ENCODE data around the gene RAB40C.
"Not testable (repeated sequence)": the region's sequence is repeated elsewhere in the genome, so short reads cannot be mapped to it uniquely, and the experiment has no call there.

RAB40C gene

DNA sequence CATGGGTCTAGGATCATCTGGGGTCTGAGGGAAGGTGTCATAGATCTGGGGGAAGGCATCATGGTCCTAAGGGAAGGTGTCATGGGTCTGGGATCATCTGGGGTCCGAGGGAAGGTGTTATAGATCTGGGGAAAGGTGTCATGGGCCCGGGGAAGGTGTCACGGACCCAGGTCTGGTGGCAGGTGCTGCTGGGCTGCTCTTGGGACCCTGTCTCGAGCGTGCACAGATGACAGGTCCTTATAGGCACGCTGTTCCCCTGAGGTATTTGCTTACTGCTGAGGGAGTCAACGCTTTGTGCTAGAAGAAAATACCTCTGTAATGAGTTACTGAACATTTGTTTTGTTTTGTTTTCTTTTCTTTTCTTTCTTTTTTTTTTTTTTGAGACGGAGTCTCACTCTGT is 1.4 kb downstream of the RAB40C start:
- no peak for DNase-seq

DNA sequence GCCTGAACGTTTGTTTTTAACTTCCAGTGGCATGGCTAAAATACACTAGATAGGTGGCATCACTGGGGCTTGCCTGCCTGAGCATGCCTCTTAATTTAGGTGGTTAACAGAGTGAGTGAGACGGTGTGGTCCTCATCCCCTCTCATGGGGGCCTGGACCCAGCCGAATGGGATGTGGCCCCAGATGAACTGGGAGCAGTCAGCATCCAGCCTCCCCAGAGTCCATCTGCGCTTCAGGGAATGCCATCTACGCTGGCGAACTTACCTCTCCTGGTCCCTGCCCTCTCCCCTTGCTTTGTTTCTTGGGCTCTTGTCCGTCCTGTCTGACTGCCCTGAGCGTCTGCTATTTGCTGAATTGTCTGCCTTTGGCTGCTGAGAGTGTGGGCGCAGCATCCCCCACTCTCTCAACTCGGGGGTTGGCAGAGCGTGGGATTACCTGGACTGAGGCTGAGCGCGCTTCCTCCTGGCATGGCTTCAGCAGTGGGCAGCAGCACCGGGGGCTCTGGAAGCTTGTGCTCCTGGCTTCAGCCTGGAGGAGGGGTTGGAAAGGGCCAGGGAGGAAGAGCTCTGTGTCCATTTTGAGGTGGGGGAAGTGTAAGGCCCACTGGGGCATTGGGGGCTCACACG is 2.1 kb downstream of the RAB40C start:
- no peak for DNase-seq

DNA sequence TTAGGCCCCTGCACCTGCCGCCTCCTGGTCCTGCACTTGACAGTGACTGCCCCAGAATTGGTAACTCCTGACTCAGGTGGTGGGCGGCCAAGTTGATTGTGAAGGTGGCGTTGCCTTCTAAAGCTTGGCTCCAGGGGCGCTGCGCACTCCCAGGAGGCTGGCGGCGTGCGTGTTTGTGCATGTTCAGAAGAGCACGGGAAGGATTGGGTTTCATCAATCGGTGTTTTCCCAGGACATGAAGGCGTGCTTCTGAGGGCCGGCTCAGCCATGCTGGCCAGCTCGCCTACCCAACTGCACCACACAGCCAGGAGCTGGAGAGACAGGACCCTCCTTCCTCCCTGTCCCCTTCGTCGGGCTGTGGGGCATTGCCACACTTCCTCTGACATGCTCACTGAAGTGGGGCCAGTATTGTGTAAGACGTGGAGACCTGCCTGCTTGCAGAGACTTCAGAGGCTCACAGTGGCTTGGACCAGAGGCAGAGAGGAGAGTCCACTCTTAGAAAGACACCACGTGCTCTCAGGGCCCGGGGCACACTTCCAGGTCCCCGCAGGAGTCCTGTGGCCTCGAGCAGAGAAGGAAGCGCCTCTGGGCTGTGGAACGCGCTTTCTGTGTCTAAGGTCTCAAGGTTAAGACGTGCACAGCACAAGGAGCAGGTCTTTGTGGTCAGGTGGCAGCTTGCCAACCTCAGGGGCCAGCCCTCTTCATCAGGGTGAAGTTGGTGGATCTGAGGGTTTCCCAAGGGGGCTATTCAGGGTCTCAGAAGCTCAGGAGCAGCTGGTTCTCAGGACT is 2.8 kb downstream of the RAB40C start:
- peak; percentile 96 to 98 for DNase-seq

- no peak for DNase-seq
Measured at GRCh38 chr16:593406-593805, 3.5 kb downstream of the RAB40C start.

GRCh38 chr16:593807-594206 is 3.9 kb downstream of the RAB40C start:
- no peak for DNase-seq

DNA sequence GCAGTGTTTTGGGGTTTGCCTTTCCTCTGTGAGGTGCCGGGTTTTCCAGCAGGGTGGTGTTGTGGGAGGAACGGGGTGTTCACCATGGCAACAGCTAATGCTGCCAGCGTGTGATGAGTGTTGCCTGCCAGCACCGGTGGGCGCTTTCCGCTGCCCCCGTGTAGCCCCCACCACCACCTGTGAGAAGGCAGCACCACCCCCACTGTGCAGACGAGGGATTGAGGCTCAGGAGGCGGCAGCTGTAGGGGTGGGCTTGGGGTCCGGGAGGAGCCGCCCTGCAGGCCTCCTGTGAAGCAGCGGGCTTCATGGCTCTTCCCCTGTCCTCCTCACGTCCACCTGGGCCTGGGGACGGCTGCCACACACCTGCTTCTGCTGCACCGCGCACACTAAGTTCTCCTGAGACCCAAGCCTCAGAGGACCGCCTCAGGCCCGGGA is 5.2 kb downstream of the RAB40C start:
- no peak for DNase-seq

- DNase-seq: no peak
Measured at GRCh38 chr16:595942-596735, 6.3 kb downstream of the RAB40C start.

- no peak for DNase-seq
Measured at GRCh38 chr16:596736-597060, 6.8 kb downstream of the RAB40C start.

- not testable (repeated sequence) for DNase-seq
Measured at GRCh38 chr16:597655-598054, 7.8 kb downstream of the RAB40C start.

DNA sequence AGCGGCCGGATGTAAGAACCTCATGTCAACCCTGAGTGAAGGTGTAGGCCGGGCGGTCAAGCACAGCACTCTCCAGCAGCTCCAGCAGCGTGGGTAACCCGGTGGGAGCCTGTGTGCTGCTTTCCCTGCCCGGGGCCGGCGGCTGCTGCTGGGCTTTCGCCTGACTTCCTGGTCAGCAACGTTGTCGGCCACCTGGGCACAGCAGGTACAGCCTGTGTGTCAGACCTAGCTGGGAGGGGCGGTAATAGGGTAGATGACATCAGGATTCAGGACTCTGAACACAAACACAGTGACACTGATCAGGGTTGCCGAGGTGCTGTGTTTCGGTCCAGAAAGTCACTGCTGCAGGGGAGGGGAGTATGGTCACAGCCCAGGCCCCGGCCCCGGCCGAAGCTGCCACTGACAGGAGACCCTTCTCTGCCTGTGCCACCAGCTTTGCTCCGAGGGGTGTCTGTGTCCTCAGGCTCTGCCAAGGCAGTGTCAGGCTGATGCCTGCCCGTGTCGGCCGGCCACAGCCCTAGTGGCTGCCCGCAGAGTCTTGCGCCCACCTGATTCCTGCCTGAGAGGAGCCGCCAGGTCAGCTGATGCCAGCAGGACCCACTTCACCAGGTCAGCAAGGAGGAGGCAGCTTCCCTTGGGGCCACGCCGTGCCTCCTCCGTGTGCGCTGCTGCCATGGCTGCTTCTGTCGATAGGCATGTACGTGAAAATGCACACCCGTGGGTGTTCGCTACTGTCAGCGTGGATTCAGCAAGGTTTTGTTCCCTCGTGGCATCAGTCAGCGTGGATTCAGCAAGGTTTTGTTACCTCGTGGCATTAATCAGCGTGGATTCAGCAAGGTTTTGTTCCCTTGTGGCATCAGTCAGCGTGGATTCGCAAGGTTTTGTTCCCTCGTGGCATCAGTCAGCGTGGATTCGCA is 9.2 kb downstream of the RAB40C start:
- DNase-seq: no peak

DNA sequence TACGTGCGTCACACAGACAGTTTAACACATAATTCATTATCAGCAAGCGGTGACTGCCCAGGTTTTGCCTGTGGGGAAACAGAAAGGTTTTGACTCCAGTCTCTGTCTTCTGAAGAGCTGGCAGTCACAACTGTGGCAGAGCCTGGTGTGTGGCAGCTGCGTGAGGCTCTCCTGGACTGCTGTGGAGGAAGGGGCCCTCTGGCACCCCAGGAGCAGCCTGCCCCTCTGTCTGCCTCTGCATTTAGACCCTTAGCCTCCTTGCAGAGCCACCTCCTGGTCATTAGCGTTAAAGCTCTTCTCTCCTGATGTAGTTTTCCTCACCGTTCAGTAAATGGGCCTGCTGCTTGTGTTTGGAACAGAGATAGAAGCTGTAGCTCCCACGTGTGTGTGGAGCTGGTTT is 10.9 kb downstream of the RAB40C start:
- peak in 1 of 2 experiments; percentile 27 for DNase-seq

DNA sequence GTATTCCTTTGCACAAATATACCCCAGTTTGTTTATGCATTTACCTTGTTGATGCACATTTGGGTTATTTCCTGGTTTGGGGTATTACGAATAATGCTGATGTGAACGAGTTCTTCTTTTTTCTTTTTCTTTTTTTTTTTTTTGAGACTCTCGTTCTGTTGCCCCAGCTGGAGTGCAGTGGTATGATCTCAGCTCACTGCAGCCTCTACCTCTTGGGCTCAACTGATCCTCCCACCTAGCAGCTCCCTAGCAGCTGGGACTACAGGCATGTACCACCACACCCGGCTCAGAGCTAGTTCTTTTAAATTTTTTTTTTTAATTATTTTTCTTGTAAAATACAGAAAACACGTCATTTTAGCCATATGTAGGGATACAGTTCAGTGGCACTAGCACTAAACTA is 14.1 kb downstream of the RAB40C start:
- DNase-seq: no peak

DNA sequence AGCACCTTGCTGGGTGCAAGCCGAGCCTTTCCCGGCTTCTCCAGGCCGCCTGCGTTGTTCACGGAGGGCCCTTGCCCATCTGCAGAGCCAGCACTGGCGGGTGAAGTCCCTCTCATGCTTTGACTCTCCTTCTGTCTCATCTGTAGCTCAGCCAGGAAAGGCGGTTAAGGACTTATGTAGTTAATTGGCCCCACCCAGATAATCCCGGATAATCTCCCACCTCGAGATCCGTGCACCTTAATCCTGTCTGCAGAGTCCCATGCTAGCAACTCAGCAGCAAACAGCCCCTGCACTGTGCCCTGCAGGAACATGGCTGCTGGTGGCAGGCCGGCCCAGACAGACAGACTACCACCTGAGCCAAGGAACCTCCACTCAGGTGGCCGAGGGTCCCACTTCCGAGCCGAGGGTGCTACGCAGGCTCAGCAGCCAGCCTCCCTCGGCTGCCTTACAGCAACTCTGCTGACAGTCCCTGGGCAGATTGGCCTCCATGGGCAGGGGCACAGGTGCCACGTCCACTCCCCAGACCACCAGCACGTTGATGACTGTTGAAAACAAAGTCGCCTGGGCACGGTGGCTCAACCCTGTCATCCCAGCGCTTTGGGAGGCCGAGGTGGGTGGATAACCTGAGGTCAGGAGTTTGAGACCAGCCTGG is 16.9 kb downstream of the RAB40C start:
- no peak for DNase-seq

- no peak for DNase-seq
Measured at GRCh38 chr16:608019-608418, 18.2 kb downstream of the RAB40C start.

DNA sequence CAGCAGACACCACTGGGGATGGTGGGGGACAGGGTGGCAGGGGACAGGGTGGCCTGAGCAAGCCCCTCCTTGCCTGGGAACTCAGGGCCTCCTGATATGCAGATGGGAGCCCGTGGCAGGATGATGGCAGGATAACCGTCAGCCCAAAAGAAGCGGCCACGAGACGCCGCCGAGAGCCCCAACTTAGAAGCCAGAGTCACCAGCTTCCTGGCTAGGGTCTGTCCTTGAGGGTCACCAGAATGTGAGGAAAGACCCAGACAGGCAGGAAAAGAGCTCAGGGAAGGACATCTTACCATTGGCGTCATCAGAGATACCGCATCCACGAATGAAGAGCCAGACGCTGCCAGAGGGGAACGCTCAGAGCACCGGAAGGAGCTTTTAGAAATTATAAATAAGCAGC is 19.4 kb downstream of the RAB40C start:
- no peak for DNase-seq

GRCh38 chr16:609984-610383 is 20.1 kb downstream of the RAB40C start:
- no peak for DNase-seq

DNA sequence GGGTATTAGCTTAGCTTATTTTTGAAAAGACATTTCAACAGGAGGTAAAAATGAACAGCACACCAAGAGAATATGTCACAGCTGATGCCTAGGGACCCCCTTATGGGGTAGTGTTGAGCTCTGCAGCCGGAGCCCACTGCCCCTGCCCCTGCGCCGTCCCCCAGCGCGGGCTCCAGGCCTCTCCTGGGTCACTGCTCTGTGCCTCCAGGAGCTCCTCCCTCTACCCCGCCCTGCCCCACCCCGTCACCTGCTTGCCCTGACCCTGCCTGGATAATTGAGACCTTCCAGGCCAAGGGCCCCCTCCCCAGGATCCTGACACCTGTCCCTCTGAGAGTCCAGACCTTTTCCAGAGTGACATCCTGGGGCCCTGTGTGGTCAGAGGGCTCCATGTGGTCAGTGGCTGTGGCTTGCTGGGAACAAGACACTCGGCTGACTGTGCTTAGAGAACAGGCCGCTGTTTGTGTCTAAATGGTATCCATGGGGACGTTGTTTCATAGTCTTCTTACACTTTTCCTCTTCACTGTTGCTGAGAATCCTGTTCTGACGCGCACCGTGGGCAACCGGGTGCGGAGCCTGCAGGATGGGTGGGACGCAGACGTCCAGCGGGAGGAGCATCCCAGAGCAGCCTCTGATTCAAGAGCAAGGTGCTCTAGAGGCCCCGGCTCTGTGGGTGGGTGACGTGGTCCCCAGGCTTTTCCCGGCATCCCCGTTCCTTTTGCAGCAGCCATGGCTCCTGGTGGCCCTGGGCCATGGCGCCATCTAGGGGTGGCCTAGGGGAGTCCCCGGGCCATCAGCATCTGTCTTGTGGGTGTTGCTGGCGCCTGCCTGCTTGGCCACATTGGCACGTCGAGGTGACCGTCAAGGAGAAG is 20.9 kb downstream of the RAB40C start:
- no peak for DNase-seq

DNA sequence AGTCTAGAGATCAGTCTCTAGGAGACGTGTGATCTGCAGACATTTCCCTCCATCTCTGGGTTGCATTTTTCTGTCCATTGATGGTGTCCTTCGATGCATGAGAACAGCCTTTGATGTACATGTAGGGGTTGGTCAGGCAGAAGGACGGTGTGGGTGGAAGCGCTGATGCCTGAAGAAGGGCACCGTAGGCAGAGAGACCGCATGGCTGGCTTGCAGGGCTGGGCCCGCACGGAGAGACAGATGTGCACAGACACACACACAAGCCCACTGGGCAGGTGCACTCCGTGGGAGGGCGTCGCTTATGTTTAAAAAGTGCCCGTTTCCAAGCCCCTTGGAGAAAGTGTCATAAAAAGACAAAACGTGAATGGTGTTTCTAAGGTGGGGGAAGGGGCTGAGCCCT is 25.3 kb downstream of the RAB40C start:
- DNase-seq: no peak

DNA sequence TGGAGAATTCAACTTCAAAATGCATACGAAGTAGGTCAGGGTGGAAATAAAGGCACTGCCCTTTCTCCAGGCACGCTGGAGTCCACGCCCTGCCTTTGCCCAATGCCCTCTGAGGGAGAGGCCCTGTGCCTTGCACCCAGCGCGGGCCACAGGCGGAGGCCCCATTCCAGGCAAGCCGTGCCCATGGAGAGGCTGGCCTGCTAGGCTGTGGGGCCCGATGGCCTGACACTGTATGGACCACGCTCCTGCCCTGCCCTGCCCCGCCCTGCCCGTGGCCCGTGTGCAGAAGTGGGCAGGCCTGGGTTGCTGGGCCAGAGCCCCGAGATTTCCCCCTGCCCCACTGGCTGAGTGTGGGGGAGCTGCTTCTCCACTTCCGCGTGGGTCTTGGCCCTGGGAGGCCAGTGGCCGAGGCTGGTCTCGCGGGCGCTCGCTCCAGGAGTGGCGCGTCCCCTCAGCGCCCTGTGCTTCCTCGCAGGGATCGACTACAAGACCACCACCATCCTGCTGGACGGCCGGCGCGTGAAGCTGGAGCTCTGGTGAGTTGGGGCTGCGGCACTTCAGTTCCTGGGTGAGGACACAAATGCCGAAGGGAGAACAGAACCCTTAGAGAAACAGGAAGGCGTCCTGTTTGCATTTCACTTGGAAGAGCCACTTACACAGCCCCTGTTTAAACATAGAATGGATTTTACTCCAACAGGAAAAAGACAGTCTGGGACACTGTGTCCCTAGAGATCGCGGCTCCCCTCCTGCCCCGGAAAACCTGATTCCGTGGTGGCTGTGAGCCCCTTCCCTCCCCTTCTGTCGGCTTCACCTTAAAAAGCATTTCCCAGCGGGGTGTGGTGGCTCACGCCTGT is 27.1 kb downstream of the RAB40C start:
- no peak for DNase-seq

DNA sequence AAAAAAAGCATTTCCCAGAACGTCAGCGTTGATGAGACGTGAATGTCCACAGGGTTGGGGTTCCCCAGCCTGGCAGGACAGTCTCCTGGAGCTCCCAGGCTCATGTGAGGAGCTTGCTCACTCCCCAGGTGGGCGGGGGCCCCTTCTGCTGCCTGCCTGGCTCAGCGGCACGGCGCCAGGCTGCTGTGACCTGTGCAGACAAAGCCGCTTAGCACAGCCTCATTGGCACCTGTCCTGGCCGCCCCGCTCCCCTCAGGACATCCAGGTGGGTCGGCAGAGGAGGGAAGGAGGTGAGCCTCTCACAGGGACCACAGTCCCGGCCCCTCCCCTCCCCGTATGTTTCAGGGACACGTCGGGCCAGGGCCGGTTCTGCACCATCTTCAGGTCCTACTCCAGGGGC is 28.0 kb downstream of the RAB40C start:
- no peak for DNase-seq

Data from AML-193 (cell line).